HepG2 (cell line): ENCODE results near the gene RHBDF2. TPM values are rescaled to one million over a fixed set of nuclear protein-coding genes. Genes with fewer than 3 reads are reported as not detected.

ENCODE experiments used
- ARNT2 ChIP-seq: sonication (generic); formaldehyde crosslinking; IDR thresholded peaks from 2 replicates; pipeline ENCODE4 v1.8.0; 2022; ENCODE audit warnings: mild to moderate bottlenecking, low read depth, missing genetic modification reagents, moderate library complexity
- ETV6 ChIP-seq: sonication (generic); formaldehyde crosslinking; conservative IDR thresholded peaks from 2 replicates; pipeline ENCODE4 v1.4.0; 2020; ENCODE audit warnings: missing genetic modification reagents
- HNRNPL ChIP-seq: fragments of 200-400 bp; formaldehyde crosslinking; IDR thresholded peaks from 2 replicates; pipeline ENCODE4 v1.6.1; 2017; ENCODE audit warnings: mild to moderate bottlenecking, low read depth, low read length
- KAT8 ChIP-seq: IDR thresholded peaks from 2 replicates; pipeline ENCODE4 v1.6.1; 2016; ENCODE audit warnings: missing genetic modification reagents, missing compliant biosample characterization
- KDM5A ChIP-seq: fragments of 200-600 bp; sonication (generic); IDR thresholded peaks from 2 replicates; pipeline ENCODE4 v1.7.0; 2018; ENCODE audit warnings: antibody characterized with exemption, mild to moderate bottlenecking, low read length, borderline replicate concordance
- NFYC ChIP-seq: IDR thresholded peaks from 2 replicates; pipeline ENCODE4 v1.6.1; 2016; ENCODE audit warnings: missing genetic modification reagents, missing compliant biosample characterization
- PHF20 ChIP-seq: sonication (generic); formaldehyde crosslinking; IDR thresholded peaks from 2 replicates; pipeline ENCODE4 v1.5.0; 2020; ENCODE audit warnings: mild to moderate bottlenecking, missing genetic modification reagents
- PLRG1 ChIP-seq: fragments of 450-650 bp; conservative IDR thresholded peaks from 2 replicates; pipeline ENCODE4 v1.6.1; 2016
- POLR2A ChIP-seq, 2 experiments: IDR thresholded peaks; 2 replicates each; pipeline ENCODE4 v1.6.1; 2011; ENCODE audit warnings: low read depth in 2 of 2, low read length in 2 of 2, mild to moderate bottlenecking in 1 of 2, moderate library complexity in 1 of 2; ENCODE audit not compliant: insufficient read depth in 1 of 2
- SNAPC2 ChIP-seq: sonication (generic); formaldehyde crosslinking; IDR thresholded peaks from 2 replicates; pipeline ENCODE4 v1.8.1; 2022; ENCODE audit warnings: mild to moderate bottlenecking, missing genetic modification reagents
- SOX6 ChIP-seq, 2 experiments: fragments of 450-650 bp in 1 of 2; sonication (generic) in 1 of 2; formaldehyde crosslinking in 1 of 2; IDR thresholded peaks; 2 replicates each; pipeline versions ENCODE4 v1.4.0 to v1.6.1; 2017 to 2020; ENCODE audit warnings: antibody characterized with exemption in 1 of 2, mild to moderate bottlenecking in 1 of 2, missing genetic modification reagents in 1 of 2
- TAF1 ChIP-seq: sonication (generic); formaldehyde crosslinking; IDR thresholded peaks from 2 replicates; pipeline ENCODE4 v1.4.0; 2020; ENCODE audit warnings: missing genetic modification reagents
- THAP11 ChIP-seq: IDR thresholded peaks from 2 replicates; pipeline ENCODE4 v1.6.1; 2016; ENCODE audit warnings: missing biosample characterization, missing genetic modification reagents
- TOPORS ChIP-seq: sonication (generic); formaldehyde crosslinking; IDR thresholded peaks from 2 replicates; pipeline ENCODE4 v1.8.0; 2023; ENCODE audit warnings: mild to moderate bottlenecking, missing genetic modification reagents
- WIZ ChIP-seq: sonication (generic); formaldehyde crosslinking; IDR thresholded peaks from 2 replicates; pipeline ENCODE4 v1.5.1; 2020; ENCODE audit warnings: mild to moderate bottlenecking, missing genetic modification reagents
- ZBTB42 ChIP-seq: sonication (generic); formaldehyde crosslinking; IDR thresholded peaks from 2 replicates; pipeline ENCODE4 v1.5.0; 2020; ENCODE audit warnings: mild to moderate bottlenecking, missing genetic modification reagents
- ZC3H4 ChIP-seq: sonication (generic); formaldehyde crosslinking; IDR thresholded peaks from 2 replicates; pipeline ENCODE4 v1.4.0; 2020; ENCODE audit warnings: missing genetic modification reagents, borderline replicate concordance
- ZFP36 ChIP-seq: fragments of 150-350 bp; IDR thresholded peaks from 2 replicates; pipeline ENCODE4 v1.6.1; 2018; ENCODE audit warnings: borderline replicate concordance, low read length, low read depth; ENCODE audit not compliant: partially characterized antibody
- ZNF260 ChIP-seq: sonication (generic); formaldehyde crosslinking; IDR thresholded peaks from 2 replicates; pipeline ENCODE4 v1.4.0; 2020; ENCODE audit warnings: missing genetic modification reagents, low read depth, mild to moderate bottlenecking, borderline replicate concordance
- ZNF292 ChIP-seq: sonication (generic); formaldehyde crosslinking; IDR thresholded peaks from 2 replicates; pipeline ENCODE4 v1.8.1; 2022; ENCODE audit warnings: mild to moderate bottlenecking, low read depth, missing genetic modification reagents, borderline replicate concordance
- ZNF331 ChIP-seq: sonication (generic); formaldehyde crosslinking; IDR thresholded peaks from 2 replicates; pipeline ENCODE4 v1.4.0; 2020; ENCODE audit warnings: missing genetic modification reagents
- ZNF33B ChIP-seq: sonication (generic); formaldehyde crosslinking; IDR thresholded peaks from 2 replicates; pipeline ENCODE4 v1.5.1; 2020; ENCODE audit warnings: mild to moderate bottlenecking, missing genetic modification reagents
- ZNF383 ChIP-seq: sonication (generic); formaldehyde crosslinking; IDR thresholded peaks from 2 replicates; pipeline ENCODE4 v1.4.0; 2020; ENCODE audit warnings: missing genetic modification reagents, mild to moderate bottlenecking, borderline replicate concordance
- ZNF468 ChIP-seq: sonication (generic); formaldehyde crosslinking; IDR thresholded peaks from 2 replicates; pipeline ENCODE4 v1.8.0; 2022; ENCODE audit warnings: mild to moderate bottlenecking, moderate library complexity, missing genetic modification reagents
- ZNF510 ChIP-seq: sonication (generic); formaldehyde crosslinking; IDR thresholded peaks from 2 replicates; pipeline ENCODE4 v1.4.0; 2020; ENCODE audit warnings: low read depth, mild to moderate bottlenecking, missing genetic modification reagents
- ZNF652 ChIP-seq: IDR thresholded peaks from 2 replicates; pipeline ENCODE4 v1.6.1; 2016; ENCODE audit warnings: low read depth, borderline replicate concordance
- ZNF776 ChIP-seq: sonication (generic); formaldehyde crosslinking; IDR thresholded peaks from 2 replicates; pipeline ENCODE4 v1.4.0; 2020; ENCODE audit warnings: mild to moderate bottlenecking, missing genetic modification reagents
- ZSCAN25 ChIP-seq: sonication (generic); formaldehyde crosslinking; IDR thresholded peaks from 2 replicates; pipeline ENCODE4 v1.8.0; 2022; ENCODE audit warnings: mild to moderate bottlenecking, missing genetic modification reagents
- polyA plus RNA-seq, 8 experiments: library from polyadenylated mRNA; depleted of rRNA in 3 of 8; stranded (reverse) in 7 of 8; unstranded in 1 of 8; fragments of >200 nt; fragmentation: Illumina TruSeq in 4 of 8; extraction: Trizol in 4 of 8; gene quantifications; 2 replicates each; pipeline versions ENCODE4 v1.2.1 to v1.2.3, GENCODE V29; 2011 to 2016; ENCODE audit warnings: low read depth in 4 of 8, missing spikeins in 1 of 8, mixed read lengths in 1 of 8; ENCODE audit not compliant: insufficient read depth in 1 of 8
- total RNA-seq, 5 experiments: library from RNA; depleted of rRNA; stranded (reverse); fragments of >200 nt; fragmentation: Illumina TruSeq; extraction: Trizol; gene quantifications; 2 replicates each; pipeline ENCODE4 v1.2.3, GENCODE V29; 2016; ENCODE audit warnings: low read depth in 1 of 5
- TF ChIP-seq, protein P1 (sequence below): sonication (generic); formaldehyde crosslinking; IDR thresholded peaks from 2 replicates; pipeline ENCODE4 v1.4.0; 2020; ENCODE audit warnings: missing genetic modification reagents; ENCODE audit errors: not compliant biosample characterization

Gene RHBDF2
- total and polyA plus RNA-seq, 2 of the 13 experiments (the other 11 are each of a cell fraction or from before 2014, with no cell fraction given), result 7.8 to 24.2 TPM

DNA sequence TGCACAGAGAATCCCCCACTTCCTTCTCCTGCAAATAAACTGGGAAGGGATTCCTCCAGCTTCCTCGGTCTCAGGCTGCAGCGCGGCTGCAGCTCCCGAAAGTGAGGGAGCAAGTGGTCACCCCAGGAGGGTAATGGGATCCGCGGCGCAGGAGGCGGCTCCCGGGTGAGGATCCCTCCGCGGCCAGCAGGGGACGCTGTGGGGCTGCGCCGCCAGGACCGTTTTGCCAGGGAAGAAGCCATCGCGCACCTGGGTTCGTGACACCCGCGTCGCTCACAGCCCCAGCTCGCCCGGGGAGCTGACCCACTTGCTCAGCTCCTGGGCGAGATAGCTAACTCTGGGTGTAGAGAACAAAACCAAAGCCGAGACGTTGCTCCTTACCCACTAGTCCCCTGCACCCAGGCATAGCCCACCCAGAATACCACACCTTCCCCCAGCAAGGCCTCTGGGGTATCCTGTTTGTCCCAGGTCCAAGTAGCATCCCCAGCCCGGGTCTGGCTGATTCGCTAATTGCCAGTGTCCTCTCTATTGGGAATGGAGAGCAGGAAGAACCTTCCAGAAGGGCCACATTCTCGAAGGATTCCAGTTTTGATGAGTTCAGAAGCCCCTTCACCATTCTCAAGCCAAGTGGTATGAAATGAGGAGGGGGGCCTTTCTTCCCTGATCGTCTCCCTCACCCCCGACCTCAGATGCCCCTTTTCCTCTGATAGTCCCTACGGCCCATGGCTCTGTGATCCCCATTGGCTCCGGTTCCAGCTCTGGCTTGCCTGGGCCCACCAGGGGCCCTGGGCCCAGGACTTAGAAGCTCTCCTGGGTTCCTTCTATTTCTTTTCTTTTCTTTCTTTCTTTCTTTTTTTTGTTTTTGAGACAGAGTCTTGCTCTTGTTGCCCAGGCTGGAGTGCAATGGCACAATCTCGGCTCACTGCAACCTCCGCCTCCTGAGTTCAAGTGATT, 22.1 kb upstream of the RHBDF2 start (continued):
- TF ChIP-seq KAT8 (CRISPR knock-in tag), result peak; percentile 68; the same call in 1 of the 2 replicates
- peak; percentile 76 for TF ChIP-seq THAP11
- TF ChIP-seq ZSCAN25 (CRISPR knock-in tag), result no peak; the same call in 1 of the 2 replicates
- no peak for TF ChIP-seq KDM5A
- 0 out of 2 replicates have a peak, but pooled peaks have one; percentile 18 for TF ChIP-seq ZNF652 (CRISPR knock-in tag)
- TF ChIP-seq ZC3H4 (CRISPR knock-in tag), result no peak
- 0 out of 2 replicates have a peak, but pooled peaks have one; percentile 45 for TF ChIP-seq PHF20 (CRISPR knock-in tag)
- no peak for TF ChIP-seq ZNF33B (CRISPR knock-in tag)
- peak; percentile 71; the same call in 1 of the 2 replicates for TF ChIP-seq ZNF292 (CRISPR knock-in tag)
- TF ChIP-seq NFYC (CRISPR knock-in tag), result 0 out of 2 replicates have a peak, but pooled peaks have one; percentile 12
- TF ChIP-seq TAF1 (CRISPR knock-in tag), result no peak
- no peak for TF ChIP-seq ZFP36
- TF ChIP-seq ZNF331, result peak; percentile 70
- TF ChIP-seq ZBTB42 (CRISPR knock-in tag), result no peak
- peak; percentile 26; the same call in 1 of the 2 replicates for TF ChIP-seq ZNF776 (CRISPR knock-in tag)
- TF ChIP-seq, protein P1, sequence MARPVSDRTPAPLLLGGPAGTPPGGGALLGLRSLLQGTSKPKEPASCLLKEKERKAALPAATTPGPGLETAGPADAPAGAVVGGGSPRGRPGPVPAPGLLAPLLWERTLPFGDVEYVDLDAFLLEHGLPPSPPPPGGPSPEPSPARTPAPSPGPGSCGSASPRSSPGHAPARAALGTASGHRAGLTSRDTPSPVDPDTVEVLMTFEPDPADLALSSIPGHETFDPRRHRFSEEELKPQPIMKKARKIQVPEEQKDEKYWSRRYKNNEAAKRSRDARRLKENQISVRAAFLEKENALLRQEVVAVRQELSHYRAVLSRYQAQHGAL (CRISPR knock-in tag), result peak; percentile 69
- no peak for TF ChIP-seq SOX6 (IDR thresholded peaks at IDR 0.05)
- peak; percentile 66 for TF ChIP-seq SOX6 (CRISPR knock-in tag; IDR thresholded peaks at IDR 0.05)
- no peak for TF ChIP-seq ZNF510 (CRISPR knock-in tag)
- peak; percentile 79; the same call in 1 of the 2 replicates for TF ChIP-seq WIZ
- no peak for TF ChIP-seq PLRG1
- TF ChIP-seq SNAPC2, result no peak
- TF ChIP-seq ETV6 (CRISPR knock-in tag), result peak; percentile 55; the same call in 1 of the 2 replicates
- no peak for TF ChIP-seq POLR2A (IDR thresholded peaks at IDR 0.05; ENCODE audit: insufficient read depth in 1 of 2, low read depth in 2 of 2, low read length in 2 of 2)
- TF ChIP-seq TOPORS (CRISPR knock-in tag), result no peak
- no peak for TF ChIP-seq ZNF468 (CRISPR knock-in tag)
- TF ChIP-seq ZNF383 (CRISPR knock-in tag), result no peak
- TF ChIP-seq ARNT2, result peak; percentile 33; the same call in 1 of the 2 replicates
- TF ChIP-seq ZNF260, result no peak
- 0 out of 2 replicates have a peak, but pooled peaks have one; percentile 67 for TF ChIP-seq HNRNPL
